ENCODE measurements around the gene CENATAC.
"Not testable (repeated sequence)": the region's sequence is repeated elsewhere in the genome, so short reads cannot be mapped to it uniquely, and the experiment has no call there.

CENATAC gene

GRCh38 chr11:118996926-118997626 is 862 bp upstream of the CENATAC start:
- DNase-seq (ENCODE audit: low spot score), result no peak

- no peak for DNase-seq (ENCODE audit: low spot score)
Observed at GRCh38 chr11:118998388-118998717, 415 bp downstream of the CENATAC start.

- no peak for DNase-seq (ENCODE audit: low spot score)
Observed at GRCh38 chr11:118998822-118999221, 884 bp downstream of the CENATAC start.

GRCh38 chr11:119000906-119001305 is 3.0 kb downstream of the CENATAC start:
- DNase-seq (ENCODE audit: low spot score), result no peak

GRCh38 chr11:119006656-119007055 is 8.7 kb downstream of the CENATAC start:
- DNase-seq (ENCODE audit: low spot score), result no peak

- DNase-seq (ENCODE audit: low spot score), result no peak
Observed at GRCh38 chr11:119011476-119012053, 13.6 kb downstream of the CENATAC start.

- no peak for DNase-seq (ENCODE audit: low spot score)
Observed at GRCh38 chr11:119012629-119013170, 14.8 kb downstream of the CENATAC start.

GRCh38 chr11:119014209-119014924 is 16.4 kb downstream of the CENATAC start:
- no peak for DNase-seq (ENCODE audit: low spot score)

- DNase-seq (ENCODE audit: low spot score), result no peak
Observed at GRCh38 chr11:119015054-119015611, 17.2 kb downstream of the CENATAC start.

GRCh38 chr11:119016216-119017009 is 18.5 kb downstream of the CENATAC start:
- DNase-seq (ENCODE audit: low spot score), result no peak

- DNase-seq (ENCODE audit: low spot score), result not testable (repeated sequence)
Observed at GRCh38 chr11:119017377-119017776, 19.4 kb downstream of the CENATAC start.

GRCh38 chr11:119018074-119018938 is 20.4 kb downstream of the CENATAC start, which contains the start of the genes RPS25 and TRAPPC4:
Gene RPS25, minus strand, starts transcription at chr11:119018343. Its CDS starts 59 bp downstream, at chr11:119018284.
Gene TRAPPC4, plus strand, starts transcription at chr11:119018766. Its CDS starts 30 bp downstream, at chr11:119018796.
- DNase-seq (ENCODE audit: low spot score), result peak; percentile 80

- DNase-seq (ENCODE audit: low spot score), result no peak
Observed at GRCh38 chr11:119019996-119020395, 22.1 kb downstream of the CENATAC start.

- DNase-seq (ENCODE audit: low spot score), result no peak
Observed at GRCh38 chr11:119021631-119022030, 23.7 kb downstream of the CENATAC start.

- no peak for DNase-seq (ENCODE audit: low spot score)
Observed at GRCh38 chr11:119023741-119024140, 25.8 kb downstream of the CENATAC start.

GRCh38 chr11:119024430-119025098 is 26.6 kb downstream of the CENATAC start:
- no peak for DNase-seq (ENCODE audit: low spot score)

GRCh38 chr11:119025099-119025473 is 27.1 kb downstream of the CENATAC start:
- no peak for DNase-seq (ENCODE audit: low spot score)

GRCh38 chr11:119025541-119025940 is 27.6 kb downstream of the CENATAC start:
- DNase-seq (ENCODE audit: low spot score), result no peak

- no peak for DNase-seq (ENCODE audit: low spot score)
Observed at GRCh38 chr11:119025978-119026766, 28.2 kb downstream of the CENATAC start.

Data from HuH-7.5 (cell line).